ENCODE measurements around the gene MRPS23. TPM values are rescaled to one million over a fixed set of nuclear protein-coding genes. Genes with fewer than 3 reads are reported as not detected.

Gene MRPS23
- total and polyA plus RNA-seq, 2 of the 8 experiments (the other 6 are each of a cell fraction or from before 2014, with no cell fraction given) = 38.6 to 60.4 TPM

GRCh38 chr17:57875290-57876022 is 25.6 kb upstream of the MRPS23 start:
- Histone ChIP-seq H3K79me2 (ENCODE audit: control insufficient read depth in 1 of 2, insufficient read depth in 2 of 2, low read length in 2 of 2) (no peaks in the 10 kb centered on the region), H3K56ac (replicated peaks; ENCODE audit: insufficient read length, low read depth, low read length) (no peak overlapping the region), H3K9ac (replicated peaks in 1 of 4; ENCODE audit: extremely low read depth in 1 of 4, low read depth in 3 of 4, low read length in 3 of 4) (no peak overlapping the region; a peak in 2 of 7 replicates), H2AK5ac (ENCODE audit: low read depth, low read length) (peak overlapping the region; percentile 99; the same call in 1 of the 2 replicates), H3K4me3 (ENCODE audit: extremely low read depth in 1 of 4, insufficient read depth in 2 of 4, low read depth in 3 of 4, low read length in 4 of 4) (peak overlapping the region in 2 of 4 experiments; percentile 11 to 32; a peak in 5 of 8 replicates), H3K4me2 (ENCODE audit: insufficient read depth in 1 of 2, low read depth in 2 of 2, low read length in 2 of 2) (peak overlapping the region; percentile 53 to 54), H2AFZ (ENCODE audit: low read length) (no peak overlapping the region), H3K23ac (ENCODE audit: insufficient read length) (no peak overlapping the region), H3K4me1 (replicated peaks in 1 of 4; ENCODE audit: control insufficient read depth in 3 of 4, insufficient read depth in 4 of 4, low read length in 3 of 4) (peaks cover 21 to 49% (median 37%) of the 10 kb centered on the region in 4 experiments), H2BK12ac (ENCODE audit: low read depth, low read length) (peak overlapping the region; percentile 100), H3K9me3 (ENCODE audit: insufficient read depth in 2 of 2, low read depth in 1 of 2, low read length in 1 of 2) (no peaks in the 10 kb centered on the region), H3K14ac (ENCODE audit: insufficient read length) (no peak overlapping the region), H3K36me3 (ENCODE audit: control insufficient read depth in 2 of 4, insufficient read depth in 4 of 4, low read length in 3 of 4) (no peaks in the 10 kb centered on the region; a peak in 1 of 8 replicates), H3K18ac (ENCODE audit: extremely low read depth, low read length) (peak overlapping the region; percentile 97), H2BK5ac (ENCODE audit: low read depth, low read length) (peak overlapping the region; percentile 95; the same call in 1 of the 2 replicates), H3K27ac (ENCODE audit: low read depth, low read length) (peak overlapping the region; percentile 32; the same call in 1 of the 2 replicates), H3K27me3 (replicated peaks in 1 of 4; ENCODE audit: control insufficient read depth in 3 of 4, extremely low read depth in 1 of 4, insufficient read depth in 3 of 4, low read length in 3 of 4) (peaks cover 0 to 14% (median 6%) of the 10 kb centered on the region in 4 experiments; a peak in 4 of 7 replicates), H3K23me2 (ENCODE audit: low read depth, low read length) (peaks cover 2% of the 10 kb centered on the region; the same call in 1 of the 2 replicates), H4K20me1 (replicated peaks in 1 of 2; ENCODE audit: control insufficient read depth in 1 of 2, insufficient read depth in 2 of 2, low read length in 2 of 2) (no peaks in the 10 kb centered on the region), H2BK15ac (ENCODE audit: low read length) (peak overlapping the region; percentile 97; the same call in 1 of the 2 replicates), H2BK20ac (ENCODE audit: low read length) (peak overlapping the region; percentile 75; the same call in 1 of the 2 replicates), H2BK120ac (replicated peaks; ENCODE audit: low read depth, low read length) (peak overlapping the region; percentile 89), H3K4ac (replicated peaks; ENCODE audit: insufficient read length, low read depth, low read length) (peak overlapping the region; percentile 96), H3K79me1 (ENCODE audit: low read depth, low read length) (no peaks in the 10 kb centered on the region), H4K91ac (replicated peaks; ENCODE audit: insufficient read length, low read length) (peak overlapping the region; percentile 56), H4K5ac (ENCODE audit: insufficient read length, low read depth, low read length) (peak overlapping the region; percentile 15), H4K8ac (ENCODE audit: extremely low read depth, insufficient read depth, low read length) (no peak overlapping the region)
- FAIRE-seq (no peak), DNase-seq (ENCODE audit: low read depth in 1 of 2, low spot score in 2 of 2) (peak; percentile 71 to 72)
- ChIA-PET POLR2A (ENCODE audit: partially characterized antibody) (interaction anchor here (0.8 to 32.5 kb wide), 11 partner anchors 13 to 218 kb away, joined by 3 to 672 read pairs (median 5); partner anchors contain the start of genes SRSF1 and VEZF1), CTCF (ENCODE audit: partially characterized antibody) (interaction anchor here (0.6 to 20.7 kb wide), 12 partner anchors 13 to 143 kb away, joined by 3 to 221 read pairs (median 4); no protein-coding TSS in a partner anchor)
- WGBS, 2 experiments (ENCODE audit: extremely low coverage in 1 of 2, insufficient coverage in 1 of 2, insufficient read length in 1 of 2, insufficient replicate concordance in 2 of 2, low coverage in 1 of 2, low lambda C conversion rate in 2 of 2, missing lambda C conversion rate in 1 of 2) = 37% methylated on average over 10 of the region's 10 CpGs; no CpG with 5 or more reads in 1 of the 2 experiments
- TF ChIP-seq KDM1A (IDR thresholded peaks at IDR 0.05; ENCODE audit: borderline replicate concordance, low read length) (no peak), JUND (IDR thresholded peaks at IDR 0.05; ENCODE audit: low read length) (peak; percentile 43; the same call in 1 of the 2 replicates), TCF12 (IDR thresholded peaks at IDR 0.05; ENCODE audit: low read depth, low read length) (no peak), MAFK (IDR thresholded peaks at IDR 0.05; ENCODE audit: low read depth, low read length) (no peak), GTF2F1 (IDR thresholded peaks at IDR 0.05; ENCODE audit: borderline replicate concordance, low read depth, low read length) (no peak), SRF (IDR thresholded peaks at IDR 0.05; ENCODE audit: low read depth, low read length) (no peak), HDAC2 (IDR thresholded peaks at IDR 0.05; ENCODE audit: borderline replicate concordance in 1 of 2, low read depth in 2 of 2, low read length in 2 of 2) (no peak), HDAC6 (IDR thresholded peaks at IDR 0.05; ENCODE audit: low read depth, low read length) (no peak), SP4 (IDR thresholded peaks at IDR 0.05; ENCODE audit: low read length) (no peak), SUZ12 (IDR thresholded peaks at IDR 0.05; ENCODE audit: low read length) (no peak), POLR2AphosphoS5 (IDR thresholded peaks at IDR 0.05; ENCODE audit: low read depth, low read length) (no peak)
